ENCODE results near the gene ASCL1. TPM values are rescaled to one million over a fixed set of nuclear protein-coding genes. Genes with fewer than 3 reads are reported as not detected.

ASCL1 gene
- total RNA-seq, 2 experiments from 2014 or later: not detected

- TF ChIP-seq EZH2phosphoT487 (IDR thresholded peaks at IDR 0.05; ENCODE audit: borderline replicate concordance, low read depth, low read length): no peak
- TF ChIP-seq, protein P1, sequence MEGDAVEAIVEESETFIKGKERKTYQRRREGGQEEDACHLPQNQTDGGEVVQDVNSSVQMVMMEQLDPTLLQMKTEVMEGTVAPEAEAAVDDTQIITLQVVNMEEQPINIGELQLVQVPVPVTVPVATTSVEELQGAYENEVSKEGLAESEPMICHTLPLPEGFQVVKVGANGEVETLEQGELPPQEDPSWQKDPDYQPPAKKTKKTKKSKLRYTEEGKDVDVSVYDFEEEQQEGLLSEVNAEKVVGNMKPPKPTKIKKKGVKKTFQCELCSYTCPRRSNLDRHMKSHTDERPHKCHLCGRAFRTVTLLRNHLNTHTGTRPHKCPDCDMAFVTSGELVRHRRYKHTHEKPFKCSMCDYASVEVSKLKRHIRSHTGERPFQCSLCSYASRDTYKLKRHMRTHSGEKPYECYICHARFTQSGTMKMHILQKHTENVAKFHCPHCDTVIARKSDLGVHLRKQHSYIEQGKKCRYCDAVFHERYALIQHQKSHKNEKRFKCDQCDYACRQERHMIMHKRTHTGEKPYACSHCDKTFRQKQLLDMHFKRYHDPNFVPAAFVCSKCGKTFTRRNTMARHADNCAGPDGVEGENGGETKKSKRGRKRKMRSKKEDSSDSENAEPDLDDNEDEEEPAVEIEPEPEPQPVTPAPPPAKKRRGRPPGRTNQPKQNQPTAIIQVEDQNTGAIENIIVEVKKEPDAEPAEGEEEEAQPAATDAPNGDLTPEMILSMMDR (conservative IDR thresholded peaks at IDR 0.05; ENCODE audit: low read length): no peak
- Histone ChIP-seq H3K4me3 (ENCODE audit: low read depth, low read length, poor library complexity, severe bottlenecking) (no peak overlapping the region), H3K4me2 (ENCODE audit: low read length) (no peak overlapping the region), H3K27ac (ENCODE audit: low read depth, low read length, poor library complexity, severe bottlenecking) (no peak overlapping the region), H3K9me2 (ENCODE audit: insufficient read depth, low read length) (no peaks in the 10 kb centered on the region), H3K36me3 (ENCODE audit: insufficient read depth, low read length) (no peaks in the 10 kb centered on the region), H4K20me1 (ENCODE audit: insufficient read depth, low read length) (no peaks in the 10 kb centered on the region), H3K9me3 (ENCODE audit: low read length) (no peaks in the 10 kb centered on the region), H3K79me2 (ENCODE audit: insufficient read depth, low read depth, low read length) (no peaks in the 10 kb centered on the region), H2AFZ (ENCODE audit: low read length) (no peak overlapping the region), H3K4me1 (ENCODE audit: insufficient read depth, low read length, poor library complexity, severe bottlenecking) (no peaks in the 10 kb centered on the region)
- intact Hi-C loops (cut with micrococcal nuclease; ENCODE audit: unreplicated experiment): no loop called here
- no TSS peak for BruUV-seq (replicated peaks)
- CTCF ChIA-PET (ENCODE audit: unreplicated experiment): no interaction called here
- POLR2A ChIA-PET: no interaction called here
- DNase-seq (ENCODE audit: low spot score): no peak
Observed at GRCh38 chr12:102921240-102921639, 36.2 kb upstream of the ASCL1 start.

- Histone ChIP-seq H3K4me1 (ENCODE audit: insufficient read depth, low read length, poor library complexity, severe bottlenecking) (no peaks in the 10 kb centered on the region), H3K9me3 (ENCODE audit: low read length) (no peaks in the 10 kb centered on the region), H3K36me3 (ENCODE audit: insufficient read depth, low read length) (no peaks in the 10 kb centered on the region), H4K20me1 (ENCODE audit: insufficient read depth, low read length) (no peaks in the 10 kb centered on the region), H3K79me2 (ENCODE audit: insufficient read depth, low read depth, low read length) (no peaks in the 10 kb centered on the region), H3K4me2 (ENCODE audit: low read length) (no peak overlapping the region), H3K9me2 (ENCODE audit: insufficient read depth, low read length) (no peaks in the 10 kb centered on the region), H3K27ac (ENCODE audit: low read depth, low read length, poor library complexity, severe bottlenecking) (no peak overlapping the region), H3K4me3 (ENCODE audit: low read depth, low read length, poor library complexity, severe bottlenecking) (no peak overlapping the region), H2AFZ (ENCODE audit: low read length) (no peak overlapping the region)
- TF ChIP-seq, protein P1 (conservative IDR thresholded peaks at IDR 0.05; ENCODE audit: low read length): no peak
- TF ChIP-seq EZH2phosphoT487 (IDR thresholded peaks at IDR 0.05; ENCODE audit: borderline replicate concordance, low read depth, low read length): no peak
- no TSS peak for BruUV-seq (replicated peaks)
- ChIA-PET POLR2A (interaction anchor here (0.7 kb wide), 1 partner anchor 1243 kb away, joined by 3 read pairs; no protein-coding TSS in a partner anchor), CTCF (ENCODE audit: unreplicated experiment) (no interaction called here)
- intact Hi-C loops (cut with micrococcal nuclease; ENCODE audit: unreplicated experiment): no loop called here
- DNase-seq (ENCODE audit: low spot score): no peak
Observed at GRCh38 chr12:102927220-102927619, 30.3 kb upstream of the ASCL1 start.

DNA sequence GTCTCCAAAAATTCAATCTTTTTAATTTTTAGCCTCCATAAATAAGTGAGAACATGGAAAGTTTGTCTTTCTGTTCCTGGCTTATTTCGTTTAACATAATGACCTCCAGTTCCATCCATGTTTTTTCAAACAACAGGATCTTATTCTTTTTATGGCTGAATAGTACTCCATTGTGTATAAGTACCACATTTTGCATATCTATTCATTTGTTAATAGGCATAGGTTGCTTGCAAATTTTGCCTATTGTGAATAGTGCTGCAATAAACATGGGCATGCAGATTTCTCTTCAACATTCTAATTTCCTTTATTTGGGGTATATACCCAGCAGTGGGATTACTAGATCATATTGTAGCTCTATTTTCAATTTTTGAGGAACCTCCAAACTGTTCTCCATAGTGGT, 24.3 kb upstream of the ASCL1 start:
- POLR2A ChIA-PET: no interaction called here
- H3K36me3 ChIP-seq (ENCODE audit: insufficient read depth, low read length): no peaks in the 10 kb centered on the region
- CTCF ChIA-PET (ENCODE audit: unreplicated experiment): no interaction called here
- no peaks in the 10 kb centered on the region for H3K9me2 ChIP-seq (ENCODE audit: insufficient read depth, low read length)
- H2AFZ ChIP-seq (ENCODE audit: low read length): no peak overlapping the region
- intact Hi-C loops (cut with micrococcal nuclease; ENCODE audit: unreplicated experiment): no loop called here
- TF ChIP-seq, protein P1 (conservative IDR thresholded peaks at IDR 0.05; ENCODE audit: low read length): no peak
- BruUV-seq (replicated peaks): no TSS peak
- H3K4me2 ChIP-seq (ENCODE audit: low read length): no peak overlapping the region
- no peak for DNase-seq (ENCODE audit: low spot score)
- no peak overlapping the region for H3K4me3 ChIP-seq (ENCODE audit: low read depth, low read length, poor library complexity, severe bottlenecking)
- no peaks in the 10 kb centered on the region for H3K4me1 ChIP-seq (ENCODE audit: insufficient read depth, low read length, poor library complexity, severe bottlenecking)
- no peaks in the 10 kb centered on the region for H4K20me1 ChIP-seq (ENCODE audit: insufficient read depth, low read length)
- H3K9me3 ChIP-seq (ENCODE audit: low read length): no peaks in the 10 kb centered on the region
- H3K27ac ChIP-seq (ENCODE audit: low read depth, low read length, poor library complexity, severe bottlenecking): no peak overlapping the region
- H3K79me2 ChIP-seq (ENCODE audit: insufficient read depth, low read depth, low read length): no peaks in the 10 kb centered on the region

Measured in OCI-LY7 (cell line).